SW480 (cell line): Measurements from ENCODE around the gene CALCB.
A peak's percentile ranks its signal among the peaks of the same experiment; 100 is the strongest.
"Not testable (repeated sequence)": the region's sequence is repeated elsewhere in the genome, so short reads cannot be mapped to it uniquely, and the experiment has no call there.

Source experiments
- DNase-seq: peaks from one replicate; pipeline ENCODE4 v3.0.0-alpha.2; 2016; ENCODE audit warnings: low spot score

The CALCB gene

DNA sequence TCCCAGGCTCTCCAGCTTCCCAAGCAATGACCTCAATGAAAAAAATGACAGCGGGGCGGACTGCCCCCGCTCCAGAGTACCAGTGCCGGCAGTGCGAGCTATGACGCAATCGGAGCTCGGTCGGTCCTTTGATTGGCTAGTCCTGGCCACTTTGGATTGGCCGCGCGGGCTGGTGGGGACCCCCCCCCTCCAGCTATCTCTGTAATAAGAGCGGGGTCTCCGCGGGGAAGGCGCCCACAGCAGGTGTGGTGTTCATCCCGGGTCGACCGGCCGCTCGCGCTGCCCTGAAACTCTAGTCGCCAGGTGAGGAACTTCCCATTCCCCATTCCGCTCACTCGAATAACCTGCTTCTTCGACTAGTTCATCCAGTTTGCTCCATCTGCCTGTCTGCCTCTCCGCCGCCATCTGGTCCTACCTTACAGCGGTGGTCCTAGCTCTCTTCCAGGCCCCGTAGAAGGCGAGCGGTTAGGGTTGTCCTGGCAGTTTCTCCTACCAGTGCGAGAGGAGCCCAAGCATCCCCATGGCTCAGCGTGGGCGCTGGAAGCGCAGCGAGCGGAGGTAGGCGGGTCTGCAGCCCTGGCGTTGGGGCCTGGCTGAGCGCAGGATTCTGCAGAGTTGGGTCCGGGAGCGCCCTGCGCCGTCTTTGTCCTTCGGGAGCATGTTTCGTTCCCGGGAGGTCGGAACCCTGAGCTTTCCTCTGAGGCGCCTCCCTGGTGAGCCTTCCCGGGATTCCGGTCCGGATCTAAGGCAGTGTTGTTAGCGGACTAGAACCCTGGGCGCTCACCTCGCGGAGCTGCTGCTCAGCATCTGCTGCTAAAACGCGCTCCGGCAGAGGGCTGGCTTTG is at the start of gene CALCB:
CALCB (plus strand) TSS at position 233 of the 845 bp plus-strand sequence. CDS start 1,126 bp downstream, outside the sequence.
- peak; percentile 43 for DNase-seq

DNA sequence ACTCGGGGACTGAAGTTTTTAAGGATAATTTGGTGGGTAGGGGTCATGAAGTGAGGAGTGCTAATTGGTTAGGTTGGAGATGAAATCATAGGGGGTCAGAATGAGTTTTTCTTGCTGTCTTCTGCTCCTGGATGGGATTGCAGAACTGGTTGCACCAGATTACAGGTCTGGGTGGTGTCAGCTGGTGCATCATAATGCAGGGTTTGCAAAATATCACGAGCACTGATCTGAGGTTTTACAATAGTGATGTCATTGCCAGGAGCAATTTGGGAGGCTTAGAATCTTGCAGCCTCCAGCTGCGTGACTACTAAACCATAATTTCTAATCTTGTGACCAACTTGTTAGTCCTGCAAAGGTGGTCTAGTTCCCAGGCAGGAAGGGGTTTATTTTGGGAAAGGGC is 46.4 kb upstream of the CALCB start:
- no peak for DNase-seq

DNA sequence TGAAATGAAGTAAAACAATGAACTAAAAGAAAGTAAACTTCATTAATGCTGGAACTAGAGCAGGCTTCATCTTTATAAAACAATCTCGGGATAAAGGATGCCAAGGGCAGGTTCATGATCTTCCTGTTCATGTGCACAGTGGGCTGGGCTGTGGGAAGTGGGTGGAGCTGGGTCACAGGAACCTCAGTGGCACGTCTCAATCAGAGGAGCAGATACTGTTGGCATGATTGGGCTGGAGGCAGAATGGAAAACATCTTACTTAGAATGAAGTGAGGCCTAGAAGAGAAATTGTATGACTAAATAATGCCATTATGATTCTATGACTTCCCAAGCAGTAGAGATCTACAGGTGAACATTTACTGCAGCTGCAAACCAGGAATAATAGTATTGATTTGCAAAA is 45.4 kb upstream of the CALCB start:
- no peak for DNase-seq

DNA sequence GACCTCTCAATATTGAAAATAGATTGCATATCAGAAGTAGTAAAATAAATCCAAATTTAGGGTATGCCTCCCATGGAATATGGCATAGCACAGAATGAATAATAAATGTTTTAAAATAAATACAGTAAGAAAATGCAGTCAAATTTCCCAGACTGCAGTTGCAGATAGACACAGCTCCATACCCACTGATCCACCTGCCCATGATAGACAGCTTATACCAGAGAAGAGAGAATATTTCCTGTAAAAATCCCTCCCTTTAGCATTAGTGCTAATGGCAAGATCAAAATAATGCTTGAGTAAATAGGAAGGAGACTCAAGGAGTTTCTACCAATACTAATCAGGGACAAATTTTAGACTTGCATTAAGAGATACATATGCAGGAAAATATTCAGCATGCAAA is 45.0 kb upstream of the CALCB start:
- no peak for DNase-seq

GRCh38 chr11:15031945-15032344 is 41.4 kb upstream of the CALCB start:
- not testable (repeated sequence) for DNase-seq

- peak; percentile 50 for DNase-seq
These were observed 38.6 kb upstream of the CALCB start for GRCh38 chr11:15034687-15035267.

GRCh38 chr11:15035283-15035682 is 38.1 kb upstream of the CALCB start:
- peak; percentile 84 for DNase-seq

- DNase-seq, result peak; percentile 36
These were observed 34.4 kb upstream of the CALCB start for GRCh38 chr11:15038963-15039362.

DNA sequence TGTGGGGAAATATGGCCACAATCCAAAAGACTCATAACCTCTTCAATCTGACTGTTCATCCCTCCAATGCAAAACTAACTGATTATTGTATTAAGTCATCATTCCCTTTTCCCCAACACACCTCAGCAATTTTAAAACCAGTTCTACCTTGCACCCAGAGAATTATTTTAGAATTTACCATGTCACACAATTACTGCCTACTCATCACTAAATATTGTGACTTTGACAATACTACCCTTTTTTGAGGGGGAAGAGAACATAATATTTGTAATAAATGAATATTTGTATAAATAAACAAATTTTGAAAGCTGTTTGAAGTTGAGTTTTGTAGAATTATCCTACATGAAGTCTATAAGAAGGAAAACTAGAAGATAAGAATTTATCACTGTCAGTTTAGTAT is 28.2 kb upstream of the CALCB start:
- DNase-seq, result no peak

- no peak for DNase-seq
These were observed 27.5 kb upstream of the CALCB start for GRCh38 chr11:15045891-15046290.

- DNase-seq, result not testable (repeated sequence)
These were observed 26.7 kb upstream of the CALCB start for GRCh38 chr11:15046673-15047072.

DNA sequence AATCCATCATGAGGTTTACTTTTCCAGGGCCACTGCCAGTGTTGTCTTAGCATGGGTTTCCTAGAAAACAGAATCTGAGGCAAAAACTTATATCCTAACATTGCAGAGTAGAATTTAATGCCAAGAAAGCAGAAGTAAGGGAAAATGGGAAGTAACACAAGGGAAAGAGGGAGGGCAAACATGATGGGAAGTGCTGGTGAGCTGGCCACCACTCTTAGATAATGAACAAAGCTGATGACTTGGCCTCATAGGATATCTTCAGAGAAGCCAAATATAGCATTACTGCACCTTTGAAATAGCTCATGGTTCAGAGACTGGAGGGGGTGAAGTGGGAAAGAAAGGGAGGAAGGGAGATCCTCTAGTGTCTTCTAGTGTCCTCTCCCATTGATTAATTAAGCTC is 24.8 kb upstream of the CALCB start:
- no peak for DNase-seq

GRCh38 chr11:15053191-15053685 is 20.2 kb upstream of the CALCB start:
- DNase-seq, result peak; percentile 90

DNA sequence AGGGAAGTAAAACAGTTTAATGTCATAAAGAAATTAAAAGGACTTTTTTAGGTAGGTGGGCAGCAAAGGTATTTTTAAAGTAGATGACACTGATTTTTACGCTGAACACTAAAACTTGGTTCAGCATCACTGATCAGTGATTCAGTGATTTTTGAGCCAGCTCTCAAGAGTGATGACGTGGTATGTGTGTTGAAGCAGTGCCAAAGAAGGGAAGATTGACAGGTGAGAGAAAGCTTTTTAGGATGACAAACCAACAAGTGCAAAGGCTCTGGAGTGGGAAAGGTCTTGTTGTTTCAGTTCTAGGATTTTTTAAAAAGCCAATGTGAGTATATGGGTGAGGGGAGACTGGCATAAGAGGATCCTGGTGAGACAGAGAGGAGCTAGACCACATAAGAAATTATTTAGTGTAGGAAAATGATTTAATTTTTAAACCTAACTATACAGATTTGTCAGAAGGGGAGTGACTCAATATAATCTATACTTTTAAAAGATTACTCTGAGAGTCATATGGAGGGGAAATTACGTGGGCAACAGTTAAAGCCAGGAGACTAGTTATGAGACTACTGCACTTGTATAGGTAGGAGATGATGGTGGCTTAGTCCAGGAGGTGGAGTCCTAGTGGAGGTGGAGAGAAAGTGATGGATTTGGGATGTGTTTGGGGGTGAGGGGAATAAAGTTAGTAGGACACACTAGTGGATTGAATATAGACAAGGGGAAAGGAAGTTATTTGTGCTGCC is 17.6 kb upstream of the CALCB start:
- no peak for DNase-seq

- DNase-seq, result no peak
These were observed 16.1 kb upstream of the CALCB start for GRCh38 chr11:15057329-15057728.

- DNase-seq, result no peak
These were observed 14.1 kb upstream of the CALCB start for GRCh38 chr11:15059132-15059915.

GRCh38 chr11:15062599-15062998 is 10.8 kb upstream of the CALCB start:
- DNase-seq, result no peak

DNA sequence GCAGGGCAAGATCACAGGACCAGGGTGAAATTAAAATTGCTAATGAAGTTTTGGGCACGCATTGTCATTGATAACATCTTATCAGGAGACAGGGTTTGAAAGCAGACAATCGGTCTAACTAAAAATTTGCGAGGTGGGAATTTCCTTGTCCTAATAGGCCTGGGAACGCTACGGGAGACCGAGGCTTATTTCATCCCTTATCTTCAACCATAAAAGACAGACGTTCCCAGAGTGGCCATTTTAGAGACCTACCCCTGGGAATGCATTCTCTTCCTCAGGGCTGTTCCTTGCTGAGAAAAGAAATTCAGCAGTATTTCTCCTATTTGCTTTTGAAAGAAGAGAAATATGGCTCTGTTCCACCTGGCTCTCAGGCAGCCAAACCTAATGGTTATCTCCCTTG is 3.6 kb upstream of the CALCB start:
- DNase-seq, result not testable (repeated sequence)

- no peak for DNase-seq
These were observed 1.7 kb upstream of the CALCB start for GRCh38 chr11:15071556-15072255.

DNA sequence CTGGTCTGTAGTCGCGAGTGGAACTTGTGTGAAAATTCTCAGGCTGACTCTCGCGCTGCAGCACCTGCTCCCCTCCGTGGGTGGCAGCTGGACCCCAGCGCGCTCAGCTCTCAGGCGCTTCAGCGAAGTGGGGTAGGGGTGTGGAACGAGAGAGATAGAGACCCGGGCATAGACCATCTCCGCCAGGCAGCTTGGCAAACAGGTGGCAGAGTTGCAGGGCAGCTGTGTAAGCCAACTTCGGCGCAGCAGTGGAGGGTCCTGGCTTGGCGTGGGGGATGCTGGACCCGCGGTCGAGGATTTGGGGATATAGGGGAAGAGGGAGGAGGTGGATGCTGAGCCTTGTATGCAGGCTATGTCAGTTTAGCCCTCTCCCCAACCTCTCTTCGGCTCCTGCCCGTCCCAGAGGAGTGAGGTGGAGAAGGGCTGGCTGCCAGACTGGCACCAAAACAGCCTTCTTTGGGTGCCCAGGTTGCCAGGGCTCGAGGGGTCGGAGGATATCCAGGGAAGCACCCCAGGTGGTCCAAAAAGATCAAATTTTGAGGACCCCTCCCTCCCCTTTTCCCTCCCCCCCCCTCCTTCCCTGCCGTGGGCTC is 746 bp upstream of the CALCB start:
- no peak for DNase-seq
